Stomach smooth muscle (tissue), 2 donors: Measurements from ENCODE around the gene MID1IP1.

Source experiments
- H3K27ac ChIP-seq: one replicate; pipeline ENCODE4 v1.7.0; 2013; ENCODE audit warnings: mild to moderate bottlenecking, low read length, inconsistent platforms
- H3K27me3 ChIP-seq, 2 donors: one replicate each; pipeline ENCODE4 v1.7.0; 2013; ENCODE audit warnings: low read length in 2 of 2; ENCODE audit not compliant: insufficient read depth in 2 of 2, control insufficient read depth in 1 of 2
- H3K36me3 ChIP-seq, 2 donors: one replicate each; pipeline ENCODE4 v1.7.0; 2013; ENCODE audit warnings: low read length in 2 of 2; ENCODE audit not compliant: control insufficient read depth in 2 of 2, insufficient read depth in 2 of 2
- H3K4me1 ChIP-seq: one replicate; pipeline ENCODE4 v1.7.0; 2013; ENCODE audit warnings: low read length; ENCODE audit not compliant: control insufficient read depth, insufficient read depth
- H3K4me3 ChIP-seq, 2 donors: one replicate each; pipeline ENCODE4 v1.7.0; 2013; ENCODE audit warnings: low read length in 2 of 2
- H3K9ac ChIP-seq, 2 donors: one replicate each; pipeline ENCODE4 v1.7.0; 2013; ENCODE audit warnings: low read length in 2 of 2, mild to moderate bottlenecking in 1 of 2
- H3K9me3 ChIP-seq, 2 donors: one replicate each; pipeline ENCODE4 v1.7.0; 2013; ENCODE audit warnings: low read length in 2 of 2; ENCODE audit not compliant: control insufficient read depth in 2 of 2
- donor health status: healthy.
- donor health status: Pancreatic carcinoma.

Gene MID1IP1

GRCh38 chrX:38803243-38803587 lies 2.0 kb downstream of the MID1IP1 start:
- Histone ChIP-seq H3K9me3 (no peaks in the 10 kb centered on the region), H3K4me1 (peaks cover 8% of the 10 kb centered on the region), H3K4me3 (peak overlapping the region; percentile 77 to 83), H3K36me3 (peaks cover 0 to 2% of the 10 kb centered on the region in 2 donors), H3K27ac (peak overlapping the region; percentile 91), H3K27me3 (no peaks in the 10 kb centered on the region), H3K9ac (peak overlapping the region in 1 of 2 donors; percentile 67)

GRCh38 chrX:38803588-38804431 lies 2.6 kb downstream of the MID1IP1 start:
- Histone ChIP-seq H3K9ac (peak overlapping the region; percentile 75 to 89), H3K36me3 (peaks cover 0 to 2% of the 10 kb centered on the region in 2 donors), H3K27ac (peak overlapping the region; percentile 91), H3K4me1 (peaks cover 8% of the 10 kb centered on the region), H3K4me3 (peak overlapping the region; percentile 77 to 83), H3K9me3 (no peaks in the 10 kb centered on the region), H3K27me3 (no peaks in the 10 kb centered on the region)

- peak overlapping the region; percentile 91 for H3K27ac ChIP-seq
- peak overlapping the region; percentile 75 to 89 for H3K9ac ChIP-seq
- no peaks in the 10 kb centered on the region for H3K27me3 ChIP-seq
- H3K9me3 ChIP-seq, result no peaks in the 10 kb centered on the region
- peak overlapping the region; percentile 77 to 83 for H3K4me3 ChIP-seq
- H3K4me1 ChIP-seq, result peaks cover 8% of the 10 kb centered on the region
- H3K36me3 ChIP-seq, result peaks cover 0 to 2% of the 10 kb centered on the region in 2 donors
These were observed 3.1 kb downstream of the MID1IP1 start for GRCh38 chrX:38804432-38804681.

- H3K4me3 ChIP-seq, result peak overlapping the region; percentile 77 to 83
- no peaks in the 10 kb centered on the region for H3K9me3 ChIP-seq
- H3K36me3 ChIP-seq, result peaks cover 0 to 2% of the 10 kb centered on the region in 2 donors
- no peaks in the 10 kb centered on the region for H3K27me3 ChIP-seq
- peaks cover 8% of the 10 kb centered on the region for H3K4me1 ChIP-seq
- H3K9ac ChIP-seq, result peak overlapping the region; percentile 75 to 89
- H3K27ac ChIP-seq, result peak overlapping the region; percentile 91
These were observed 3.6 kb downstream of the MID1IP1 start for GRCh38 chrX:38804682-38805431.

GRCh38 chrX:38805432-38806389 lies 4.5 kb downstream of the MID1IP1 start:
- Histone ChIP-seq H3K9ac (peak overlapping the region; percentile 75 to 89), H3K4me3 (peak overlapping the region; percentile 77 to 83), H3K4me1 (peaks cover 8% of the 10 kb centered on the region), H3K36me3 (peaks cover 0 to 2% of the 10 kb centered on the region in 2 donors), H3K27me3 (no peaks in the 10 kb centered on the region), H3K9me3 (no peaks in the 10 kb centered on the region), H3K27ac (peak overlapping the region; percentile 91)

- no peaks in the 10 kb centered on the region for H3K27me3 ChIP-seq
- H3K27ac ChIP-seq, result peak overlapping the region; percentile 91
- peak overlapping the region; percentile 40 to 83 for H3K4me3 ChIP-seq
- H3K36me3 ChIP-seq, result peaks cover 0 to 2% of the 10 kb centered on the region in 2 donors
- peak overlapping the region in 1 of 2 donors; percentile 22 for H3K9ac ChIP-seq
- peaks cover 8% of the 10 kb centered on the region for H3K4me1 ChIP-seq
- no peaks in the 10 kb centered on the region for H3K9me3 ChIP-seq
These were observed 5.8 kb downstream of the MID1IP1 start for GRCh38 chrX:38806875-38807621.

- peaks cover 0 to 2% of the 10 kb centered on the region in 2 donors for H3K36me3 ChIP-seq
- H3K9me3 ChIP-seq, result no peaks in the 10 kb centered on the region
- H3K27me3 ChIP-seq, result no peaks in the 10 kb centered on the region
- H3K27ac ChIP-seq, result no peak overlapping the region
- H3K4me3 ChIP-seq, result no peak overlapping the region
- peaks cover 6% of the 10 kb centered on the region for H3K4me1 ChIP-seq
- H3K9ac ChIP-seq, result no peak overlapping the region
These were observed 6.6 kb downstream of the MID1IP1 start for GRCh38 chrX:38807873-38808272.

- H3K4me3 ChIP-seq, result no peak overlapping the region
- no peak overlapping the region for H3K27ac ChIP-seq
These were observed 10.4 kb downstream of the MID1IP1 start for GRCh38 chrX:38811515-38812243.

GRCh38 chrX:38816155-38816554 lies 14.9 kb downstream of the MID1IP1 start:
- Histone ChIP-seq H3K36me3 (no peaks in the 10 kb centered on the region), H3K9ac (no peak overlapping the region), H3K9me3 (peaks cover 0 to 4% of the 10 kb centered on the region in 2 donors), H3K27ac (no peak overlapping the region), H3K4me3 (no peak overlapping the region), H3K4me1 (peaks cover 8% of the 10 kb centered on the region), H3K27me3 (no peaks in the 10 kb centered on the region)

More at GRCh38 chrX:38811515-38812243, 10.4 kb downstream of the MID1IP1 start:
- peaks cover 0 to 4% of the 10 kb centered on the region in 2 donors for H3K9me3 ChIP-seq
- H3K9ac ChIP-seq, result no peak overlapping the region
- H3K27me3 ChIP-seq, result no peaks in the 10 kb centered on the region
- no peaks in the 10 kb centered on the region for H3K4me1 ChIP-seq
- peaks cover 0 to 2% of the 10 kb centered on the region in 2 donors for H3K36me3 ChIP-seq
